K562 (cell line): ENCODE results near the gene HAT1. TPM values are rescaled to one million over a fixed set of nuclear protein-coding genes. Genes with fewer than 3 reads are reported as not detected.

ENCODE experiments used
- ATF7 ChIP-seq: fragments of 450-650 bp; IDR thresholded peaks from 2 replicates; pipeline ENCODE4 v1.7.1; 2014; ENCODE audit warnings: mild to moderate bottlenecking, moderate library complexity
- BRD9 ChIP-seq: fragments of 450-650 bp; IDR thresholded peaks from 2 replicates; pipeline ENCODE4 v1.6.1; 2018; ENCODE audit warnings: low read depth; ENCODE audit not compliant: partially characterized antibody
- DMBX1 ChIP-seq: fragments of 250-450 bp; sonication (Bioruptor Pico); IDR thresholded peaks from 2 replicates; pipeline ENCODE4 v1.8.0; 2022; ENCODE audit warnings: inconsistent platforms, mild to moderate bottlenecking, moderate library complexity, borderline replicate concordance
- RNF2 ChIP-seq: sonication (generic); IDR thresholded peaks from 2 replicates; pipeline ENCODE4 v1.6.1; 2016
- polyA plus RNA-seq, 8 experiments: library from polyadenylated mRNA; depleted of rRNA in 4 of 8; stranded (reverse) in 5 of 8; unstranded in 3 of 8; fragments of >200 nt; fragmentation: Nextera tagmentation in 2 of 8; fragmentation: Illumina TruSeq in 1 of 8; extraction: Ambion mirVana in 2 of 8; extraction: Trizol in 1 of 8; gene quantifications; 2 replicates each; pipeline versions ENCODE4 v1.2.1 to v1.2.3, GENCODE V29; 2011 to 2014; ENCODE audit warnings: inconsistent platforms in 1 of 8, missing spikeins in 1 of 8
- total RNA-seq, 7 experiments: library from RNA; depleted of rRNA in 6 of 7; stranded (reverse); fragments of >200 nt in 6 of 7; fragmentation: Illumina TruSeq in 2 of 7; extraction: Trizol in 2 of 7; gene quantifications; 2 replicates each; pipeline versions ENCODE4 v1.2.1 to v1.2.3, GENCODE V29; 2011 to 2021; ENCODE audit warnings: low replicate concordance in 1 of 7
- TF ChIP-seq, protein P1 (sequence below), 3 experiments: fragments of 200-800 bp in 1 of 3; fragments of 250-450 bp in 1 of 3; fragments of 450-650 bp in 1 of 3; sonication (Bioruptor Pico) in 1 of 3; sonication (Bioruptor generic) in 1 of 3; formaldehyde crosslinking in 1 of 3; IDR thresholded peaks; 2 replicates each; pipeline versions ENCODE4 v1.6.1 to v1.8.0; 2016 to 2022; ENCODE audit warnings: mild to moderate bottlenecking in 2 of 3, missing genetic modification characterization in 2 of 3, missing compliant biosample characterization in 1 of 3, moderate library complexity in 1 of 3
- TF ChIP-seq, protein P2 (sequence below): fragments of 450-650 bp; IDR thresholded peaks from 2 replicates; pipeline ENCODE4 v1.6.1; 2016; ENCODE audit warnings: mild to moderate bottlenecking, moderate library complexity
- TF ChIP-seq, protein P3 (sequence below), 2 experiments: fragments of 250-450 bp in 1 of 2; fragments of 450-650 bp in 1 of 2; sonication (Bioruptor Pico) in 1 of 2; IDR thresholded peaks; 2 replicates each; pipeline versions ENCODE4 v1.6.1 to v1.8.0; 2016 to 2021; ENCODE audit warnings: mild to moderate bottlenecking in 2 of 2, moderate library complexity in 2 of 2, missing compliant biosample characterization in 1 of 2, missing genetic modification characterization in 1 of 2
- TF ChIP-seq, protein P4 (sequence below): IDR thresholded peaks from 2 replicates; pipeline ENCODE4 v1.6.1; 2011; ENCODE audit warnings: borderline replicate concordance, low read depth, mild to moderate bottlenecking, moderate library complexity, low read length; ENCODE audit not compliant: insufficient read depth, poor library complexity, severe bottlenecking

The HAT1 gene
- total and polyA plus RNA-seq, 9 of the 15 experiments (the other 6 are each of a cell fraction or from before 2014, with no cell fraction given): 125 to 384 (median 244) TPM

DNA sequence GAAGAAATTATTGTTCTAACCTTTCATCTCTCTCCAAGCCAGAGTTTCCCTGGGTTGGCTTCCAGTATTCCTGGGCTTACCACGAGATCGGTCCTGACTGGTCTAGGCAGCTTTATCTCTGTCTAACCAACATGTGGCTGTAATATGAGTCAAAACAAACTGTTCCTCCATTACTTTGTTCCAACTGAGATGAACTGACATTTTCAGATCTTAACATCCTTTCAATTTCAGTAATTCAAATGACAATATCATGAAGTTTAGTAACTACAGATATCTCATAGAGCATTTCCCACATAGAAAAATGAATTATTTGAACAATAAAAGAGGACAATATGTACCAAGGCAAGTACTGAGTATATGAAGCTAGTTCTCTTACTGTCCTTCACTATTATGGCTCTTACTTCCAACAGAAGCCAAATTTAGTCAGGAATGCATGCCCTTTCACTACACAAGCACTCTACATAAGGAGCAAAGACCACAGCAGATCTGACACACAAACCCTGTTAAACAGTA is 43.7 kb upstream of the HAT1 start (continued):
- TF ChIP-seq, protein P1, sequence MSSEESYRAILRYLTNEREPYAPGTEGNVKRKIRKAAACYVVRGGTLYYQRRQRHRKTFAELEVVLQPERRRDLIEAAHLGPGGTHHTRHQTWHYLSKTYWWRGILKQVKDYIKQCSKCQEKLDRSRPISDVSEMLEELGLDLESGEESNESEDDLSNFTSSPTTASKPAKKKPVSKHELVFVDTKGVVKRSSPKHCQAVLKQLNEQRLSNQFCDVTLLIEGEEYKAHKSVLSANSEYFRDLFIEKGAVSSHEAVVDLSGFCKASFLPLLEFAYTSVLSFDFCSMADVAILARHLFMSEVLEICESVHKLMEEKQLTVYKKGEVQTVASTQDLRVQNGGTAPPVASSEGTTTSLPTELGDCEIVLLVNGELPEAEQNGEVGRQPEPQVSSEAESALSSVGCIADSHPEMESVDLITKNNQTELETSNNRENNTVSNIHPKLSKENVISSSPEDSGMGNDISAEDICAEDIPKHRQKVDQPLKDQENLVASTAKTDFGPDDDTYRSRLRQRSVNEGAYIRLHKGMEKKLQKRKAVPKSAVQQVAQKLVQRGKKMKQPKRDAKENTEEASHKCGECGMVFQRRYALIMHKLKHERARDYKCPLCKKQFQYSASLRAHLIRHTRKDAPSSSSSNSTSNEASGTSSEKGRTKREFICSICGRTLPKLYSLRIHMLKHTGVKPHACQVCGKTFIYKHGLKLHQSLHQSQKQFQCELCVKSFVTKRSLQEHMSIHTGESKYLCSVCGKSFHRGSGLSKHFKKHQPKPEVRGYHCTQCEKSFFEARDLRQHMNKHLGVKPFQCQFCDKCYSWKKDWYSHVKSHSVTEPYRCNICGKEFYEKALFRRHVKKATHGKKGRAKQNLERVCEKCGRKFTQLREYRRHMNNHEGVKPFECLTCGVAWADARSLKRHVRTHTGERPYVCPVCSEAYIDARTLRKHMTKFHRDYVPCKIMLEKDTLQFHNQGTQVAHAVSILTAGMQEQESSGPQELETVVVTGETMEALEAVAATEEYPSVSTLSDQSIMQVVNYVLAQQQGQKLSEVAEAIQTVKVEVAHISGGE (CRISPR knock-in tag; IDR thresholded peaks at IDR 0.05): 0 out of 6 replicates have a peak, but pooled peaks of 1 of the 3 experiments have one; percentile 22
- TF ChIP-seq DMBX1 (CRISPR knock-in tag) (0 out of 2 replicates have a peak, but pooled peaks have one; percentile 21), ATF7 (peak; percentile 44; the same call in 1 of the 2 replicates), BRD9 (peak; percentile 78), RNF2 (0 out of 2 replicates have a peak, but pooled peaks have one; percentile 36)
- TF ChIP-seq, protein P2, sequence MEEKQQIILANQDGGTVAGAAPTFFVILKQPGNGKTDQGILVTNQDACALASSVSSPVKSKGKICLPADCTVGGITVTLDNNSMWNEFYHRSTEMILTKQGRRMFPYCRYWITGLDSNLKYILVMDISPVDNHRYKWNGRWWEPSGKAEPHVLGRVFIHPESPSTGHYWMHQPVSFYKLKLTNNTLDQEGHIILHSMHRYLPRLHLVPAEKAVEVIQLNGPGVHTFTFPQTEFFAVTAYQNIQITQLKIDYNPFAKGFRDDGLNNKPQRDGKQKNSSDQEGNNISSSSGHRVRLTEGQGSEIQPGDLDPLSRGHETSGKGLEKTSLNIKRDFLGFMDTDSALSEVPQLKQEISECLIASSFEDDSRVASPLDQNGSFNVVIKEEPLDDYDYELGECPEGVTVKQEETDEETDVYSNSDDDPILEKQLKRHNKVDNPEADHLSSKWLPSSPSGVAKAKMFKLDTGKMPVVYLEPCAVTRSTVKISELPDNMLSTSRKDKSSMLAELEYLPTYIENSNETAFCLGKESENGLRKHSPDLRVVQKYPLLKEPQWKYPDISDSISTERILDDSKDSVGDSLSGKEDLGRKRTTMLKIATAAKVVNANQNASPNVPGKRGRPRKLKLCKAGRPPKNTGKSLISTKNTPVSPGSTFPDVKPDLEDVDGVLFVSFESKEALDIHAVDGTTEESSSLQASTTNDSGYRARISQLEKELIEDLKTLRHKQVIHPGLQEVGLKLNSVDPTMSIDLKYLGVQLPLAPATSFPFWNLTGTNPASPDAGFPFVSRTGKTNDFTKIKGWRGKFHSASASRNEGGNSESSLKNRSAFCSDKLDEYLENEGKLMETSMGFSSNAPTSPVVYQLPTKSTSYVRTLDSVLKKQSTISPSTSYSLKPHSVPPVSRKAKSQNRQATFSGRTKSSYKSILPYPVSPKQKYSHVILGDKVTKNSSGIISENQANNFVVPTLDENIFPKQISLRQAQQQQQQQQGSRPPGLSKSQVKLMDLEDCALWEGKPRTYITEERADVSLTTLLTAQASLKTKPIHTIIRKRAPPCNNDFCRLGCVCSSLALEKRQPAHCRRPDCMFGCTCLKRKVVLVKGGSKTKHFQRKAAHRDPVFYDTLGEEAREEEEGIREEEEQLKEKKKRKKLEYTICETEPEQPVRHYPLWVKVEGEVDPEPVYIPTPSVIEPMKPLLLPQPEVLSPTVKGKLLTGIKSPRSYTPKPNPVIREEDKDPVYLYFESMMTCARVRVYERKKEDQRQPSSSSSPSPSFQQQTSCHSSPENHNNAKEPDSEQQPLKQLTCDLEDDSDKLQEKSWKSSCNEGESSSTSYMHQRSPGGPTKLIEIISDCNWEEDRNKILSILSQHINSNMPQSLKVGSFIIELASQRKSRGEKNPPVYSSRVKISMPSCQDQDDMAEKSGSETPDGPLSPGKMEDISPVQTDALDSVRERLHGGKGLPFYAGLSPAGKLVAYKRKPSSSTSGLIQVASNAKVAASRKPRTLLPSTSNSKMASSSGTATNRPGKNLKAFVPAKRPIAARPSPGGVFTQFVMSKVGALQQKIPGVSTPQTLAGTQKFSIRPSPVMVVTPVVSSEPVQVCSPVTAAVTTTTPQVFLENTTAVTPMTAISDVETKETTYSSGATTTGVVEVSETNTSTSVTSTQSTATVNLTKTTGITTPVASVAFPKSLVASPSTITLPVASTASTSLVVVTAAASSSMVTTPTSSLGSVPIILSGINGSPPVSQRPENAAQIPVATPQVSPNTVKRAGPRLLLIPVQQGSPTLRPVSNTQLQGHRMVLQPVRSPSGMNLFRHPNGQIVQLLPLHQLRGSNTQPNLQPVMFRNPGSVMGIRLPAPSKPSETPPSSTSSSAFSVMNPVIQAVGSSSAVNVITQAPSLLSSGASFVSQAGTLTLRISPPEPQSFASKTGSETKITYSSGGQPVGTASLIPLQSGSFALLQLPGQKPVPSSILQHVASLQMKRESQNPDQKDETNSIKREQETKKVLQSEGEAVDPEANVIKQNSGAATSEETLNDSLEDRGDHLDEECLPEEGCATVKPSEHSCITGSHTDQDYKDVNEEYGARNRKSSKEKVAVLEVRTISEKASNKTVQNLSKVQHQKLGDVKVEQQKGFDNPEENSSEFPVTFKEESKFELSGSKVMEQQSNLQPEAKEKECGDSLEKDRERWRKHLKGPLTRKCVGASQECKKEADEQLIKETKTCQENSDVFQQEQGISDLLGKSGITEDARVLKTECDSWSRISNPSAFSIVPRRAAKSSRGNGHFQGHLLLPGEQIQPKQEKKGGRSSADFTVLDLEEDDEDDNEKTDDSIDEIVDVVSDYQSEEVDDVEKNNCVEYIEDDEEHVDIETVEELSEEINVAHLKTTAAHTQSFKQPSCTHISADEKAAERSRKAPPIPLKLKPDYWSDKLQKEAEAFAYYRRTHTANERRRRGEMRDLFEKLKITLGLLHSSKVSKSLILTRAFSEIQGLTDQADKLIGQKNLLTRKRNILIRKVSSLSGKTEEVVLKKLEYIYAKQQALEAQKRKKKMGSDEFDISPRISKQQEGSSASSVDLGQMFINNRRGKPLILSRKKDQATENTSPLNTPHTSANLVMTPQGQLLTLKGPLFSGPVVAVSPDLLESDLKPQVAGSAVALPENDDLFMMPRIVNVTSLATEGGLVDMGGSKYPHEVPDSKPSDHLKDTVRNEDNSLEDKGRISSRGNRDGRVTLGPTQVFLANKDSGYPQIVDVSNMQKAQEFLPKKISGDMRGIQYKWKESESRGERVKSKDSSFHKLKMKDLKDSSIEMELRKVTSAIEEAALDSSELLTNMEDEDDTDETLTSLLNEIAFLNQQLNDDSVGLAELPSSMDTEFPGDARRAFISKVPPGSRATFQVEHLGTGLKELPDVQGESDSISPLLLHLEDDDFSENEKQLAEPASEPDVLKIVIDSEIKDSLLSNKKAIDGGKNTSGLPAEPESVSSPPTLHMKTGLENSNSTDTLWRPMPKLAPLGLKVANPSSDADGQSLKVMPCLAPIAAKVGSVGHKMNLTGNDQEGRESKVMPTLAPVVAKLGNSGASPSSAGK: peak; percentile 82
- TF ChIP-seq, protein P3, sequence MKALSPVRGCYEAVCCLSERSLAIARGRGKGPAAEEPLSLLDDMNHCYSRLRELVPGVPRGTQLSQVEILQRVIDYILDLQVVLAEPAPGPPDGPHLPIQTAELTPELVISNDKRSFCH (CRISPR knock-in tag; IDR thresholded peaks at IDR 0.05): no peak
- TF ChIP-seq, protein P3 (tag; IDR thresholded peaks at IDR 0.05): no peak
- TF ChIP-seq, protein P4, sequence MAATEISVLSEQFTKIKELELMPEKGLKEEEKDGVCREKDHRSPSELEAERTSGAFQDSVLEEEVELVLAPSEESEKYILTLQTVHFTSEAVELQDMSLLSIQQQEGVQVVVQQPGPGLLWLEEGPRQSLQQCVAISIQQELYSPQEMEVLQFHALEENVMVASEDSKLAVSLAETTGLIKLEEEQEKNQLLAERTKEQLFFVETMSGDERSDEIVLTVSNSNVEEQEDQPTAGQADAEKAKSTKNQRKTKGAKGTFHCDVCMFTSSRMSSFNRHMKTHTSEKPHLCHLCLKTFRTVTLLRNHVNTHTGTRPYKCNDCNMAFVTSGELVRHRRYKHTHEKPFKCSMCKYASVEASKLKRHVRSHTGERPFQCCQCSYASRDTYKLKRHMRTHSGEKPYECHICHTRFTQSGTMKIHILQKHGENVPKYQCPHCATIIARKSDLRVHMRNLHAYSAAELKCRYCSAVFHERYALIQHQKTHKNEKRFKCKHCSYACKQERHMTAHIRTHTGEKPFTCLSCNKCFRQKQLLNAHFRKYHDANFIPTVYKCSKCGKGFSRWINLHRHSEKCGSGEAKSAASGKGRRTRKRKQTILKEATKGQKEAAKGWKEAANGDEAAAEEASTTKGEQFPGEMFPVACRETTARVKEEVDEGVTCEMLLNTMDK: no peak
